ENCODE results near the gene RAB27B.

RAB27B gene

DNA sequence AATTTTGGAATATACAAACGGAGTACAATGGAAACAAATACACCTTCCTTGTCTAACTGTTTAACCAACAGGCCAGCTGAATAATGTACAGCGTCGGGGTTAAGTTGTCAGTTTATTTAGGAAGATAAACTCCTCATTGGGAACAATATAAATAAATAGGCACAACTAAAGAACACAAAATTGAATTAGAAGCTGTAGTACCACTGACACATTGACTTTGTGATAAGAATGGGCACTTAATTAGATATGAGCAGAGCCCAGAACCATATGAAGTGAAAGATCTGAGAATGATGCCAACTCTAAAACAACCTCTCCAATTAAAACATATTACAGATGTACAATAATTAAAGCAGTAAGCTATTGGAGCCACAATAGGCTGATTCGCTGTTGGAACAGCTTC, 86.5 kb downstream of the RAB27B start:
- TF ChIP-seq, protein P1, sequence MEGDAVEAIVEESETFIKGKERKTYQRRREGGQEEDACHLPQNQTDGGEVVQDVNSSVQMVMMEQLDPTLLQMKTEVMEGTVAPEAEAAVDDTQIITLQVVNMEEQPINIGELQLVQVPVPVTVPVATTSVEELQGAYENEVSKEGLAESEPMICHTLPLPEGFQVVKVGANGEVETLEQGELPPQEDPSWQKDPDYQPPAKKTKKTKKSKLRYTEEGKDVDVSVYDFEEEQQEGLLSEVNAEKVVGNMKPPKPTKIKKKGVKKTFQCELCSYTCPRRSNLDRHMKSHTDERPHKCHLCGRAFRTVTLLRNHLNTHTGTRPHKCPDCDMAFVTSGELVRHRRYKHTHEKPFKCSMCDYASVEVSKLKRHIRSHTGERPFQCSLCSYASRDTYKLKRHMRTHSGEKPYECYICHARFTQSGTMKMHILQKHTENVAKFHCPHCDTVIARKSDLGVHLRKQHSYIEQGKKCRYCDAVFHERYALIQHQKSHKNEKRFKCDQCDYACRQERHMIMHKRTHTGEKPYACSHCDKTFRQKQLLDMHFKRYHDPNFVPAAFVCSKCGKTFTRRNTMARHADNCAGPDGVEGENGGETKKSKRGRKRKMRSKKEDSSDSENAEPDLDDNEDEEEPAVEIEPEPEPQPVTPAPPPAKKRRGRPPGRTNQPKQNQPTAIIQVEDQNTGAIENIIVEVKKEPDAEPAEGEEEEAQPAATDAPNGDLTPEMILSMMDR (conservative IDR thresholded peaks at IDR 0.05; ENCODE audit: low read depth, low read length): no peak
- H3K36me3 ChIP-seq (ENCODE audit: insufficient read depth): no peaks in the 10 kb centered on the region
- no peak overlapping the region for H3K4me2 ChIP-seq
- no peaks in the 10 kb centered on the region for H4K20me1 ChIP-seq (ENCODE audit: insufficient read depth)
- H3K9ac ChIP-seq: no peak overlapping the region
- H3K79me2 ChIP-seq (ENCODE audit: insufficient read depth, low read depth): no peaks in the 10 kb centered on the region
- H2AFZ ChIP-seq (ENCODE audit: low read depth): no peak overlapping the region
- H3K4me3 ChIP-seq (IDR thresholded peaks at IDR 0.05; ENCODE audit: insufficient read depth, low read depth, low read length): no peak overlapping the region
- H3K4me1 ChIP-seq (ENCODE audit: low read depth, poor library complexity, severe bottlenecking): no peaks in the 10 kb centered on the region
- no peak overlapping the region for H3K27ac ChIP-seq
- H3K27me3 ChIP-seq (ENCODE audit: insufficient read depth, low read depth): no peaks in the 10 kb centered on the region

DNA sequence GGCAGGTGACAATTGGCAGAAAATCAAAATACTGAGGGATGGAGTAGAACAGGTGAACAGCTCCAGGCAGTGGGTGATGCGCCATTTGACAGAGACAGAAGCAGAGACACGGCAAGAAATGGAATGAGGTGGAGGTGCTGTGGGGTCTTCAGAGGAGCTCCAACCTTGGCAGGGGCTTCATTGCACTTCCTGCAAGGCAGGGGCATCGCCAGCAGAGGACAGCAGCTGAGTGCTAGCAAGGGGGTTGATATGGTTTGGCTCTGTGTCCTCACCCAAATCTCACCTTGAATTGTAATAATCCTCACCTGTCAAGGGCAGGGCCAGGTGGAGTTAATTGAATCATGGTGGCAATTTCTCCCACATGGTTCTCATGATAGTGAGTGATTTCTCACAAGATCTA, 88.2 kb downstream of the RAB27B start:
- no peaks in the 10 kb centered on the region for H3K27me3 ChIP-seq (ENCODE audit: insufficient read depth, low read depth)
- no peaks in the 10 kb centered on the region for H3K79me2 ChIP-seq (ENCODE audit: insufficient read depth, low read depth)
- H4K20me1 ChIP-seq (ENCODE audit: insufficient read depth): no peaks in the 10 kb centered on the region
- H3K4me1 ChIP-seq (ENCODE audit: low read depth, poor library complexity, severe bottlenecking): no peaks in the 10 kb centered on the region
- TF ChIP-seq, protein P1 (conservative IDR thresholded peaks at IDR 0.05; ENCODE audit: low read depth, low read length): no peak
- H3K4me3 ChIP-seq (IDR thresholded peaks at IDR 0.05; ENCODE audit: insufficient read depth, low read depth, low read length): no peak overlapping the region
- H3K27ac ChIP-seq: no peak overlapping the region
- H2AFZ ChIP-seq (ENCODE audit: low read depth): no peak overlapping the region
- H3K4me2 ChIP-seq: no peak overlapping the region
- H3K36me3 ChIP-seq (ENCODE audit: insufficient read depth): no peaks in the 10 kb centered on the region
- no peak overlapping the region for H3K9ac ChIP-seq

DNA sequence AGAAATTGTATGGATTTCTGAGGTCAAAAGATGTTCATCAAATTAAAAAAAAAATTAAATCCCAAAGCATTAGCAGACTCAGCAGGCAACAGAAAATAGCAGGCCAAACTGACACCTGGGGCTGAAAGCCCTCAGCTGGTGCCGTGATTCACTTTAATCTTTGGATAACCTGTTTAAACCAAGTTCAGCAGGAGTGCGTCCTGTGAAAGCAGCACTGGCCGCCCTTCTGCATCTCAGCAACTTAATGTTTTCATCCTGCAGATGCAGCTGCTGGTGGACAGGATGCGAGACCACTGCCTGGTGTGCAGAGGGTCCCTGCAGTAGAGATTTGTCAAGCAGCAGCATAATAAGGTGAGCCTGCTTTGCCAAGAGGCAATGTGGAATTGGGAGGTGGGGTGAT, 89.8 kb downstream of the RAB27B start:
- H4K20me1 ChIP-seq (ENCODE audit: insufficient read depth): no peaks in the 10 kb centered on the region
- H2AFZ ChIP-seq (ENCODE audit: low read depth): no peak overlapping the region
- H3K4me1 ChIP-seq (ENCODE audit: low read depth, poor library complexity, severe bottlenecking): no peaks in the 10 kb centered on the region
- TF ChIP-seq, protein P1 (conservative IDR thresholded peaks at IDR 0.05; ENCODE audit: low read depth, low read length): no peak
- H3K79me2 ChIP-seq (ENCODE audit: insufficient read depth, low read depth): no peaks in the 10 kb centered on the region
- H3K4me3 ChIP-seq (IDR thresholded peaks at IDR 0.05; ENCODE audit: insufficient read depth, low read depth, low read length): no peak overlapping the region
- no peak overlapping the region for H3K9ac ChIP-seq
- H3K27me3 ChIP-seq (ENCODE audit: insufficient read depth, low read depth): no peaks in the 10 kb centered on the region
- no peak overlapping the region for H3K4me2 ChIP-seq
- H3K27ac ChIP-seq: no peak overlapping the region
- H3K36me3 ChIP-seq (ENCODE audit: insufficient read depth): no peaks in the 10 kb centered on the region

DNA sequence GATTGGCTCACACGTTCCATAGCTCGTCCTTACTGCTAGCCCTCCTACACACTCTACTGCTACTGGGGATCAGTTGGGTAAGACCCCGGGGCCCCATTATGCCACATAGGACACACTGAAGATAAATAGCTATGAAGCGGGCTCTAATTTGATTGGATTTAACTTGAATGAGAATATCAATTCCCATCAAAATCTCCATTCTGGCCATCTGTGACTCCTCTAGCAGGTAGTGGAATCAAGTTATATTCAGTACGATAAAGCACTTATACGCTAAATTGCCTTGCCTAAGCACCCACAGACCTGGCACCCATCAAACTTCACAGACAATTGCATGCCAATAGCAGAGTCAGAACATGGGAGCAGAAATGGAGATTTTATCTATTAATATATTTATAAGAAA, 91.1 kb downstream of the RAB27B start:
- no peaks in the 10 kb centered on the region for H3K27me3 ChIP-seq (ENCODE audit: insufficient read depth, low read depth)
- H3K4me2 ChIP-seq: no peak overlapping the region
- H3K4me3 ChIP-seq (IDR thresholded peaks at IDR 0.05; ENCODE audit: insufficient read depth, low read depth, low read length): no peak overlapping the region
- H3K9ac ChIP-seq: no peak overlapping the region
- H4K20me1 ChIP-seq (ENCODE audit: insufficient read depth): no peaks in the 10 kb centered on the region
- H3K27ac ChIP-seq: no peak overlapping the region
- no peaks in the 10 kb centered on the region for H3K79me2 ChIP-seq (ENCODE audit: insufficient read depth, low read depth)
- H2AFZ ChIP-seq (ENCODE audit: low read depth): no peak overlapping the region
- H3K36me3 ChIP-seq (ENCODE audit: insufficient read depth): no peaks in the 10 kb centered on the region
- TF ChIP-seq, protein P1 (conservative IDR thresholded peaks at IDR 0.05; ENCODE audit: low read depth, low read length): no peak
- H3K4me1 ChIP-seq (ENCODE audit: low read depth, poor library complexity, severe bottlenecking): no peaks in the 10 kb centered on the region

All from KMS-11 (cell line).